WTC11 (cell line): ENCODE data around the gene TMEM187. TPM values are rescaled to one million over a fixed set of nuclear protein-coding genes. Genes with fewer than 3 reads are reported as not detected.

ENCODE experiments used
- ATAC-seq: fragments of 200-7000 bp; cut with Tn5 transposase; 2 replicates; pipeline ENCODE4 v1.10.0; 2021; ENCODE audit warnings: mild to moderate bottlenecking, moderate library complexity
- CTCF ChIA-PET: fragments of 300-600 bp; sonication (Branson Sonifier 250); formaldehyde crosslinking; loops from one replicate; lab custom pipeline; 2021; ENCODE audit warnings: antibody characterized with exemption; lab: Charles Lee
- POLR2A ChIA-PET: fragments of 350-600 bp; sonication (Branson Sonifier 250); formaldehyde crosslinking; loops from one replicate; lab custom pipeline; 2021; ENCODE audit warnings: antibody characterized with exemption; lab: Charles Lee
- DNase-seq: peaks from one replicate; pipeline ENCODE4 v3.0.0; 2021; ENCODE audit warnings: low spot score
- H3K27ac Mint-ChIP-seq: 2 replicates; pipeline ENCODE4 v1.8.0; 2021; ENCODE audit warnings: mixed read lengths
- H3K27me3 Mint-ChIP-seq: 2 replicates; pipeline ENCODE4 v1.8.0; 2021; ENCODE audit warnings: low read depth, mild to moderate bottlenecking, moderate library complexity, mixed read lengths
- H3K36me3 Mint-ChIP-seq: 2 replicates; pipeline ENCODE4 v1.8.0; 2021; ENCODE audit warnings: mixed read lengths
- H3K4me1 Mint-ChIP-seq: 2 replicates; pipeline ENCODE4 v1.8.0; 2022; ENCODE audit warnings: mixed read lengths
- H3K4me3 Mint-ChIP-seq: 2 replicates; pipeline ENCODE4 v1.8.0; 2021; ENCODE audit warnings: mild to moderate bottlenecking, moderate library complexity, mixed read lengths
- H3K9me3 Mint-ChIP-seq: 2 replicates; pipeline ENCODE4 v1.8.0; 2021; ENCODE audit warnings: mixed read lengths
- ATF6 ChIP-seq: sonication (generic); formaldehyde crosslinking; IDR thresholded peaks from 2 replicates; pipeline ENCODE4 v1.8.1; 2023; ENCODE audit warnings: mild to moderate bottlenecking, missing genetic modification reagents
- CDX4 ChIP-seq: fragments of 250-450 bp; sonication (Bioruptor Pico); IDR thresholded peaks from 2 replicates; pipeline ENCODE4 v1.9.0; 2021; ENCODE audit warnings: moderate library complexity, mild to moderate bottlenecking, inconsistent platforms, borderline replicate concordance
- E2F1 ChIP-seq: sonication (generic); formaldehyde crosslinking; IDR thresholded peaks from 2 replicates; pipeline ENCODE4 v1.8.0; 2022; ENCODE audit warnings: mild to moderate bottlenecking, missing genetic modification reagents
- E2F4 ChIP-seq: sonication (generic); formaldehyde crosslinking; IDR thresholded peaks from 2 replicates; pipeline ENCODE4 v1.8.1; 2022; ENCODE audit warnings: low read depth, mild to moderate bottlenecking, moderate library complexity, missing genetic modification reagents, borderline replicate concordance
- E2F5 ChIP-seq: sonication (generic); formaldehyde crosslinking; IDR thresholded peaks from 2 replicates; pipeline ENCODE4 v1.8.1; 2022; ENCODE audit warnings: mild to moderate bottlenecking, moderate library complexity, missing genetic modification reagents
- HMGA2 ChIP-seq: fragments of 250-450 bp; sonication (Bioruptor Pico); IDR thresholded peaks from 2 replicates; pipeline ENCODE4 v1.4.0; 2021; ENCODE audit warnings: mild to moderate bottlenecking, moderate library complexity
- HMGXB4 ChIP-seq: sonication (generic); formaldehyde crosslinking; IDR thresholded peaks from 2 replicates; pipeline ENCODE4 v1.8.1; 2023; ENCODE audit warnings: mild to moderate bottlenecking, moderate library complexity, missing genetic modification reagents
- NFATC4 ChIP-seq: fragments of 250-450 bp; sonication (Bioruptor Pico); IDR thresholded peaks from 2 replicates; pipeline ENCODE4 v1.9.0; 2021; ENCODE audit warnings: mild to moderate bottlenecking
- NFE2L1 ChIP-seq: sonication (generic); formaldehyde crosslinking; IDR thresholded peaks from 2 replicates; pipeline ENCODE4 v1.8.1; 2023; ENCODE audit warnings: missing genetic modification reagents
- SMAD3 ChIP-seq: sonication (generic); formaldehyde crosslinking; IDR thresholded peaks from 2 replicates; pipeline ENCODE4 v1.8.0; 2022; ENCODE audit warnings: missing genetic modification reagents, mild to moderate bottlenecking, borderline replicate concordance
- SMAD4 ChIP-seq: sonication (generic); formaldehyde crosslinking; IDR thresholded peaks from 2 replicates; pipeline ENCODE4 v1.8.0; 2022; ENCODE audit warnings: mild to moderate bottlenecking, missing genetic modification reagents
- ZBTB21 ChIP-seq: sonication (generic); formaldehyde crosslinking; IDR thresholded peaks from 2 replicates; pipeline ENCODE4 v1.8.1; 2023; ENCODE audit warnings: mild to moderate bottlenecking, missing genetic modification reagents, borderline replicate concordance
- ZBTB43 ChIP-seq: sonication (generic); formaldehyde crosslinking; IDR thresholded peaks from 2 replicates; pipeline ENCODE4 v1.8.1; 2023; ENCODE audit warnings: mild to moderate bottlenecking, missing genetic modification reagents
- ZNF121 ChIP-seq: sonication (generic); formaldehyde crosslinking; IDR thresholded peaks from 2 replicates; pipeline ENCODE4 v1.8.0; 2023; ENCODE audit warnings: missing genetic modification reagents
- ZNF263 ChIP-seq: sonication (generic); formaldehyde crosslinking; IDR thresholded peaks from 2 replicates; pipeline ENCODE4 v1.8.1; 2022; ENCODE audit warnings: low read depth, mild to moderate bottlenecking, moderate library complexity, missing genetic modification reagents
- ZNF512 ChIP-seq: sonication (generic); formaldehyde crosslinking; IDR thresholded peaks from 2 replicates; pipeline ENCODE4 v1.8.1; 2022; ENCODE audit warnings: missing genetic modification reagents, borderline replicate concordance
- ZNF671 ChIP-seq: fragments of 250-450 bp; sonication (Bioruptor Pico); IDR thresholded peaks from 2 replicates; pipeline ENCODE4 v1.8.0; 2021; ENCODE audit warnings: mild to moderate bottlenecking
- total RNA-seq: library from RNA; stranded (reverse); gene quantifications from 3 replicates; pipeline ENCODE4 v1.2.3, GENCODE V29; 2021

Gene TMEM187
- total RNA-seq, 1 experiment from 2014 or later: 8.4 TPM

GRCh38 chrX:154027986-154028385, 55.4 kb downstream of the TMEM187 start:
- CTCF ChIA-PET: no interaction called here
- no peak for ATAC-seq
- H3K36me3 Mint-ChIP-seq: peaks cover 13% of the 10 kb centered on the region
- no peak for DNase-seq
- no peaks in the 10 kb centered on the region for H3K27me3 Mint-ChIP-seq
- no peak for TF ChIP-seq ZNF263
- no peak for TF ChIP-seq HMGA2 (CRISPR knock-in tag)
- TF ChIP-seq E2F1 (CRISPR knock-in tag): no peak
- no peak for TF ChIP-seq ZNF121
- no peak for TF ChIP-seq ZBTB43 (CRISPR knock-in tag)
- TF ChIP-seq HMGXB4 (CRISPR knock-in tag): no peak
- no peak for TF ChIP-seq ZNF671
- TF ChIP-seq ATF6 (CRISPR knock-in tag): no peak
- no peak for TF ChIP-seq SMAD3 (CRISPR knock-in tag)
- TF ChIP-seq NFATC4: no peak
- no peak for TF ChIP-seq ZNF512 (CRISPR knock-in tag)
- no peak for TF ChIP-seq E2F4 (CRISPR knock-in tag)
- TF ChIP-seq CDX4: no peak
- no peak for TF ChIP-seq NFE2L1 (CRISPR knock-in tag)
- TF ChIP-seq E2F5 (CRISPR knock-in tag): no peak
- no peak for TF ChIP-seq ZBTB21 (CRISPR knock-in tag)
- TF ChIP-seq SMAD4: no peak
- no peaks in the 10 kb centered on the region for H3K9me3 Mint-ChIP-seq
- POLR2A ChIA-PET: no interaction called here
- H3K4me1 Mint-ChIP-seq: peaks cover 17% of the 10 kb centered on the region
- H3K4me3 Mint-ChIP-seq: no peak overlapping the region
- H3K27ac Mint-ChIP-seq: no peak overlapping the region
